PFSK-1 (cell line): ENCODE results near the gene C1QL3.

Experiments used
- POLR2AphosphoS5 ChIP-seq: IDR thresholded peaks from 2 replicates; pipeline ENCODE4 v1.6.1; 2012; ENCODE audit warnings: low read depth, mild to moderate bottlenecking, control low read depth, low read length, moderate library complexity
- REST ChIP-seq, 2 experiments: IDR thresholded peaks; 2 replicates each; pipeline versions ENCODE4 v1.6.1 to v1.8.0; 2011 to 2012; ENCODE audit warnings: low read depth in 2 of 2, low read length in 2 of 2, control low read depth in 1 of 2, inconsistent platforms in 1 of 2, mild to moderate bottlenecking in 1 of 2, moderate library complexity in 1 of 2; ENCODE audit not compliant: insufficient read depth in 1 of 2
- TAF1 ChIP-seq: IDR thresholded peaks from 2 replicates; pipeline ENCODE4 v1.6.1; 2012; ENCODE audit warnings: low read length, control low read depth, borderline replicate concordance; ENCODE audit not compliant: insufficient read depth

GRCh38 chr10:16493884-16494536 is 27.7 kb downstream of the C1QL3 start:
- no peak for TF ChIP-seq REST (IDR thresholded peaks at IDR 0.05; ENCODE audit: insufficient read depth in 1 of 2, low read depth in 2 of 2, low read length in 2 of 2)
- no peak for TF ChIP-seq POLR2AphosphoS5
- TF ChIP-seq TAF1: no peak
